ENCODE results near the gene SOCS4.
"Not testable (repeated sequence)": the region's sequence is repeated elsewhere in the genome, so short reads cannot be mapped to it uniquely, and the experiment has no call there.

SOCS4 gene

DNA sequence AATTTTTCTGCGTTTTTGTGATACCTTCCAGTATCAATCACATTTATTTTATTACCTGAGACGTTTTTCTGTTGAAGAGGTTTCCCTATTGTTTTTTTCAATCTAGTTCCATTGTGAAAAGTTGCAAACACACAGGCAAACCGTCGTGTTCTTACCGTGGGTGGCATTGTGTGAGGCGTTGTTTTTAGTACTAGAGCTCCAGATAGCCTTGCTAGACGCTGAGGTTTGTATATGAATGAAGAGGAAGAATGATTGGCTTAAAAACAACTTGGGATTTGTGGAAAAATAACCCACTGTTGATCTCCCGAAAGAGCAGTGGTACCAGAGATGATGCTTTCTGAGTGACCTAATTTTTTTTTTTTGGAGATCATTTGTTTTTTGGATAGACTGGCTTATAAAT is 1.0 kb downstream of the SOCS4 start:
- H3K36me3 ChIP-seq (ENCODE audit: insufficient read depth, low read length): no peaks in the 10 kb centered on the region
- H3K9ac ChIP-seq (ENCODE audit: low read depth, low read length): peak overlapping the region; percentile 92

DNA sequence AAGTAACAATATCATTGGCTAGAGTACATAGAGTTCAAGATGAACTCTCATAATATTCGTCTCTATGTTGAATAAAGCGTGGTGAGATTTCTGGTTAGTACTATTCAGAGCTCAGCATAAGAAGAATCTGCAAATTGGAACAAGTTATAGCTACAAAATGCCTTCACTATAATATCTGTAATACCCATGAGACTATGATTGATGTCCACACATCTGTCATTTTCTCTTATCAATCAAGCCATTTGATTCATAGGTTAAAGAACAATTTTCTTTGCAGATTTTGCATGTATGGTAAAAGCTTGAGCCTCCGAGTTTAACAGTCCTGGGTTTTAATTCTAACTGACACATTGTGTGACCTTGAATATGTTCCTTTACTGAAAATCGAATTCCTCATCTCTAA is 1.4 kb downstream of the SOCS4 start:
- Histone ChIP-seq H3K9me3 (replicated peaks; ENCODE audit: low read length) (no peaks in the 10 kb centered on the region), H3K4me2 (ENCODE audit: low read length) (peak overlapping the region; percentile 95), H3K4me1 (ENCODE audit: control insufficient read depth, insufficient read depth, low read length) (peaks cover 23% of the 10 kb centered on the region), H3K36me3 (ENCODE audit: insufficient read depth, low read length) (no peaks in the 10 kb centered on the region), H3K27me3 (ENCODE audit: control insufficient read depth, insufficient read depth, low read length) (no peaks in the 10 kb centered on the region), H3K4me3 (ENCODE audit: low read length) (peak overlapping the region; percentile 96), H3K9ac (ENCODE audit: low read depth, low read length) (peak overlapping the region; percentile 92)

More for the DNA sequence above, 1.0 kb downstream of the SOCS4 start:
- H3K27me3 ChIP-seq (ENCODE audit: control insufficient read depth, insufficient read depth, low read length): no peaks in the 10 kb centered on the region
- peaks cover 23% of the 10 kb centered on the region for H3K4me1 ChIP-seq (ENCODE audit: control insufficient read depth, insufficient read depth, low read length)
- H3K4me2 ChIP-seq (ENCODE audit: low read length): peak overlapping the region; percentile 95
- peak overlapping the region; percentile 96 for H3K4me3 ChIP-seq (ENCODE audit: low read length)
- no peaks in the 10 kb centered on the region for H3K9me3 ChIP-seq (replicated peaks; ENCODE audit: low read length)

DNA sequence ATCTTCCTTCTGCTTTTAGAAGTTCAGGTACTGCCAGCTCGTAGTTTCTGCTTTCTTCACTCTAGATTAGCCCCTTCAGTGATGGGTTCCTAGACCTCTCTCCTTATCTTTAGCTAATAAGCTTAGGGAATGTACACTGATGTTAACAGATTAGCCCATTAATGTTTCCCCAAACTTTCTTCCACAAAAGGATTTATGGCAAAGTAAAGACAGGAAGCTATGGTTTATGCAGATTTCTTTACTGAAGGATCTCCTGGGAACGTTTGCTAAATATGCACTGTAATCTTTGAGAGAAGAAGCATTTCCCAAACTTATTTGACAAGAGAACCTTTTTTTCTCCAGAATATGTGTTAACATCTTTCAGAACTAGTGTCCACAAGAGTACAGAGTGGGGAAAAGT is 4.2 kb downstream of the SOCS4 start:
- H3K27me3 ChIP-seq (ENCODE audit: control insufficient read depth, insufficient read depth, low read length): no peaks in the 10 kb centered on the region
- H3K4me1 ChIP-seq (ENCODE audit: control insufficient read depth, insufficient read depth, low read length): peaks cover 17% of the 10 kb centered on the region
- H3K9ac ChIP-seq (ENCODE audit: low read depth, low read length): no peak overlapping the region
- H3K4me3 ChIP-seq (ENCODE audit: low read length): no peak overlapping the region
- no peak overlapping the region for H3K4me2 ChIP-seq (ENCODE audit: low read length)
- peaks cover 8% of the 10 kb centered on the region for H3K36me3 ChIP-seq (ENCODE audit: insufficient read depth, low read length)
- no peaks in the 10 kb centered on the region for H3K9me3 ChIP-seq (replicated peaks; ENCODE audit: low read length)

DNA sequence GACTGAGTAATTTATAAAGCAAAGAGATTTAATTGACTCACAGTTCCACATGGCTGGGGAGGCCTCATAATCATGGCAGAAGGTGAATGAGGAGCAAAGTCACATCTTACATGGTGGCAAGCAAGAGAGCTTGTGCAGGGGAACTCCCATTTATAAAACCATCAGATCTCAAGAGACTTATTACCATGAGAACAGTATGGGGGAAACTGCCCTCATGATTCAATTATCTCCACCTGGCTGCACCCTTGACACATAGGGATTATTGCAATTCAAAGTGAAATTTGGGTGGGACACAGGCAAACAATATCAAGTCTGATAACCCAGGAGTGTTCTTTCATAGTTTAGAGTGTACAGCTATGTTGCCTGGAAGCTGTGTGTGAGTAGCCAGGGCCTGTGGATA is 11.0 kb downstream of the SOCS4 start:
- H3K9me3 ChIP-seq (replicated peaks; ENCODE audit: low read length); H3K4me3 ChIP-seq (ENCODE audit: low read length); H3K4me2 ChIP-seq (ENCODE audit: low read length); H3K9ac ChIP-seq (ENCODE audit: low read depth, low read length); H3K27me3 ChIP-seq (ENCODE audit: control insufficient read depth, insufficient read depth, low read length); H3K36me3 ChIP-seq (ENCODE audit: insufficient read depth, low read length): not testable (repeated sequence)
- H3K4me1 ChIP-seq (ENCODE audit: control insufficient read depth, insufficient read depth, low read length): peaks cover 11% of the 10 kb centered on the region

DNA sequence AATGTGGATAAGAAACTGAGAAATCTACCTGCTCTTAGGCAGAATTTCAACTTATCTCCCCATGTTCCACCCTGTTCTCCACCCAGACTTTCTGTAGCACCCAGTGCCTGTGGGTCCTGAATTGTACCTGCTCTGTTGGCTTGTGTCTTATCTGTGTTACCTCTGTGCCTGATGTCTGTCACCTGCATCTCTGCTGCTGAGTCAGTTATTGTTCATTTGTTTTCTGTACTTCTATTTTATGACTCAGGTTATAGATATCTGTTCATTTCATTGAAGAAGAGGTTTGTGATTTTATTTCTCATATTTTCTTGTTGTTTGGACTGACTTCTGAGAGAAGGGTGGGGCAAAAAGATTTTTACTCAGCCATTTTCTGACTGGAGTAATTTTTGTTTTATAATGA is 11.7 kb downstream of the SOCS4 start:
- no peak overlapping the region for H3K9ac ChIP-seq (ENCODE audit: low read depth, low read length)
- H3K9me3 ChIP-seq (replicated peaks; ENCODE audit: low read length): no peaks in the 10 kb centered on the region
- no peak overlapping the region for H3K4me2 ChIP-seq (ENCODE audit: low read length)
- H3K36me3 ChIP-seq (ENCODE audit: insufficient read depth, low read length): peaks cover 16% of the 10 kb centered on the region
- H3K4me3 ChIP-seq (ENCODE audit: low read length): no peak overlapping the region
- no peaks in the 10 kb centered on the region for H3K27me3 ChIP-seq (ENCODE audit: control insufficient read depth, insufficient read depth, low read length)
- H3K4me1 ChIP-seq (ENCODE audit: control insufficient read depth, insufficient read depth, low read length): peaks cover 8% of the 10 kb centered on the region

DNA sequence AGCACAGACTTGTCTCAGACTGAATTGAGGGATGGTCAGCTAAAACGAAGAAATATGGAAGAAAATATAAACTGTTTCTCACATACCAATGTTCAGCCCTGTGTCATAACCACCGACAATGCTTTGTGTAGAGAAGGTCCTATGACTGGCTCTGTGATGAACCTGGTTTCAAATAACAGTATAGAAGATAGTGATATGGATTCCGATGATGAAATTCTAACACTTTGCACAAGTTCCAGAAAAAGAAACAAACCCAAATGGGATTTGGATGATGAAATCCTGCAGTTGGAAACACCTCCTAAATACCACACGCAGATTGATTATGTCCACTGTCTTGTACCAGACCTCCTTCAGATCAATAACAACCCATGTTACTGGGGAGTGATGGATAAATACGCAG is 16.5 kb downstream of the SOCS4 start:
- no peak overlapping the region for H3K9ac ChIP-seq (ENCODE audit: low read depth, low read length)
- H3K4me3 ChIP-seq (ENCODE audit: low read length): no peak overlapping the region
- H3K36me3 ChIP-seq (ENCODE audit: insufficient read depth, low read length): peaks cover 17% of the 10 kb centered on the region
- no peaks in the 10 kb centered on the region for H3K27me3 ChIP-seq (ENCODE audit: control insufficient read depth, insufficient read depth, low read length)
- peaks cover 7% of the 10 kb centered on the region for H3K4me1 ChIP-seq (ENCODE audit: control insufficient read depth, insufficient read depth, low read length)
- no peak overlapping the region for H3K4me2 ChIP-seq (ENCODE audit: low read length)
- no peaks in the 10 kb centered on the region for H3K9me3 ChIP-seq (replicated peaks; ENCODE audit: low read length)

DNA sequence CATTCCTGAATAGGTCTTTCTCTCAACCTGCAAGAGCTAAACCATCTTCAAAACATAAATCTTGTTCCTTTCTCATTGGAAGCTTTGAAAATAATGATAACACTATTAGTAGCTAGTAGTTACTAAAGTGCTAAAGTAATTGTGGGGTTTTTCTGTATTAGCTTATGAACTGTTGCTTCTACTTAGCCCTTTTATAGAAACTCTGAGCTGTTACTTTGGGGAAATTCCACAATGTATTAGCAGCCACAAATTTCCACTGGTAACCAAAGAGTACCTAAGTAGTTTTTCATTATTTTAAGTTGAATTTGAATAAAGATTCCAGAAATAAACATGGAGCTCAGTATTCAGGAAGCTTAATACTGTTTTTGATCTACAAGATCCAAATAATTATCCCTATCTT is 18.1 kb downstream of the SOCS4 start:
- H3K4me3 ChIP-seq (ENCODE audit: low read length): no peak overlapping the region
- H3K36me3 ChIP-seq (ENCODE audit: insufficient read depth, low read length): peaks cover 17% of the 10 kb centered on the region
- no peaks in the 10 kb centered on the region for H3K4me1 ChIP-seq (ENCODE audit: control insufficient read depth, insufficient read depth, low read length)
- no peak overlapping the region for H3K4me2 ChIP-seq (ENCODE audit: low read length)
- no peaks in the 10 kb centered on the region for H3K27me3 ChIP-seq (ENCODE audit: control insufficient read depth, insufficient read depth, low read length)
- no peak overlapping the region for H3K9ac ChIP-seq (ENCODE audit: low read depth, low read length)
- H3K9me3 ChIP-seq (replicated peaks; ENCODE audit: low read length): no peaks in the 10 kb centered on the region

DNA sequence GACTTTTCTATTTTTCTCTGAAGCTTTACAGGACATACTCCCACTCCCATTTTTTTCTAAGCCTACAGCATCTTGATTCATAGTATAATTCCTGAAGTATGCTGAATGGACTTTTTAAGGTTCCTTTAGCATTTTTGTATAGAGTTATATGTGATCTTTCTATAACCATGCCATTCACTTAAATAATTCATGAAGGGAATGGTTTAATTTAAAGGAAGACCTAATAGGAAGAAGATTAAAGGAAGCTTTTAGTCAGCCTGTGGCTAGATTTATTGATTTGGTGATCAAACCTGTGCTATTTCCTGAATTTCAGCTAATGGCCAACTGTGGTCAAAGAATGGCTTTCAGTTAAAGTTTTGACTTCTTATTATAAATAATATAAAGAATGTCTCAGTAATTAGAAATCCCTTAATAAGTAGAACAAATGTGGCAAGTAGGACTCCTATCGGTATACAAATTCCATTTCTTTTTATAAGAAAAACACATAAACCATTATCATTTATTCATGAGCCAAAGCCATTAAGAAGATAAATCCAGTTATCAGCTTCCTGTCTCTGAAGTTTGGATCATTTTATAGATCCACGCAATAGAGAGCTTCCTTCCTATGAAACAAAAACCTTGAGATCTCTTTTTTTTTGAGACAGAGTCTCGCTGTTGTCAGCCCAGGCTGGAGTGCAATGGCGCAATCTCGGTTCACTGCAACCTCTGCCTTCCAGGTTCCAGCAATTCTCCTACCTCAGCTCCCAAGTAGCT is 20.4 kb downstream of the SOCS4 start:
- H3K4me3 ChIP-seq (ENCODE audit: low read length): no peak overlapping the region
- H3K27me3 ChIP-seq (ENCODE audit: control insufficient read depth, insufficient read depth, low read length): no peaks in the 10 kb centered on the region
- H3K9ac ChIP-seq (ENCODE audit: low read depth, low read length): no peak overlapping the region
- H3K36me3 ChIP-seq (ENCODE audit: insufficient read depth, low read length): peaks cover 17% of the 10 kb centered on the region
- H3K4me1 ChIP-seq (ENCODE audit: control insufficient read depth, insufficient read depth, low read length): peaks cover 6% of the 10 kb centered on the region
- H3K4me2 ChIP-seq (ENCODE audit: low read length): no peak overlapping the region
- no peaks in the 10 kb centered on the region for H3K9me3 ChIP-seq (replicated peaks; ENCODE audit: low read length)

DNA sequence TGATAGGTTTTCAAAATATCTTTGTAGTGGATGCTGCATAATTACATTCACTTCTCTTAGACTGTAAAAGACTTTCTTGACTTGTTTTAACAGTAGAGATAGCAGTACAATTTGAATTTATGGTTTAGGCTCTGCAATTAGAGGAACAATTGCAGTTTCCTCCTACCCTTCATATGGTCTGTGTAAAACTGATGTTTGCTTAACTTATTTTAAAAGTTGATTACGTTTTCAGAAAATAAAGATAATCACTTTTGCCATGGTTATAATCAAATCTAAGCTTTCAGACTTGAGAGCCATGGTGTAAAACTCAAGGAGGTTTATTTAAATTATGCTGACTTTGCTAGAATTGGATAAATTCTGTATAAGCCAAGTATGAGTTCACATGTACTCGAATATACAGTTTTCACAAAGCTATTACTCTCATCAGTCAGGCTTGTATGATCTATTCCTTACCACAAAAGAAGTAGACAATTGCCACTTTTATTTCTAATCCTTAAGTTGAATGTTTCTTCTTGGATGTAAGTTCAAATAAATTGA is 21.9 kb downstream of the SOCS4 start:
- H3K9ac ChIP-seq (ENCODE audit: low read depth, low read length): no peak overlapping the region
- H3K36me3 ChIP-seq (ENCODE audit: insufficient read depth, low read length): peaks cover 15% of the 10 kb centered on the region
- H3K4me3 ChIP-seq (ENCODE audit: low read length): no peak overlapping the region
- no peaks in the 10 kb centered on the region for H3K27me3 ChIP-seq (ENCODE audit: control insufficient read depth, insufficient read depth, low read length)
- no peaks in the 10 kb centered on the region for H3K9me3 ChIP-seq (replicated peaks; ENCODE audit: low read length)
- H3K4me1 ChIP-seq (ENCODE audit: control insufficient read depth, insufficient read depth, low read length): peaks cover 19% of the 10 kb centered on the region
- no peak overlapping the region for H3K4me2 ChIP-seq (ENCODE audit: low read length)

DNA sequence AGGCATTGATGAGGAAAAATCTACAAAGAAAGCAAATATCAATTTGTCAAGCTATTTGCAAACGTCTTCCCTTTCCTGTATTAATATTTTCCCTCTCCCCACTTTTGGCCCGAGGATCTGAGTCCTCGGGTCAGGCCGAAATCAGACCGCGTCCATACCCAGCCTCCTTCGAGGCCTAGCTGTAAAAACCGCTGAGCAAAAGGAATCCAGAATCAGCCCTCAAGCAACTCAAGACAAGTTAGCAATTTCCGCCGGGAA is 24.1 kb downstream of the SOCS4 start:
- Histone ChIP-seq H3K4me2 (ENCODE audit: low read length) (peak overlapping the region; percentile 80), H3K4me1 (ENCODE audit: control insufficient read depth, insufficient read depth, low read length) (peaks cover 19% of the 10 kb centered on the region), H3K9me3 (replicated peaks; ENCODE audit: low read length) (no peaks in the 10 kb centered on the region), H3K4me3 (ENCODE audit: low read length) (peak overlapping the region; percentile 99), H3K9ac (ENCODE audit: low read depth, low read length) (peak overlapping the region; percentile 100), H3K27me3 (ENCODE audit: control insufficient read depth, insufficient read depth, low read length) (no peaks in the 10 kb centered on the region), H3K36me3 (ENCODE audit: insufficient read depth, low read length) (peaks cover 18% of the 10 kb centered on the region)

DNA sequence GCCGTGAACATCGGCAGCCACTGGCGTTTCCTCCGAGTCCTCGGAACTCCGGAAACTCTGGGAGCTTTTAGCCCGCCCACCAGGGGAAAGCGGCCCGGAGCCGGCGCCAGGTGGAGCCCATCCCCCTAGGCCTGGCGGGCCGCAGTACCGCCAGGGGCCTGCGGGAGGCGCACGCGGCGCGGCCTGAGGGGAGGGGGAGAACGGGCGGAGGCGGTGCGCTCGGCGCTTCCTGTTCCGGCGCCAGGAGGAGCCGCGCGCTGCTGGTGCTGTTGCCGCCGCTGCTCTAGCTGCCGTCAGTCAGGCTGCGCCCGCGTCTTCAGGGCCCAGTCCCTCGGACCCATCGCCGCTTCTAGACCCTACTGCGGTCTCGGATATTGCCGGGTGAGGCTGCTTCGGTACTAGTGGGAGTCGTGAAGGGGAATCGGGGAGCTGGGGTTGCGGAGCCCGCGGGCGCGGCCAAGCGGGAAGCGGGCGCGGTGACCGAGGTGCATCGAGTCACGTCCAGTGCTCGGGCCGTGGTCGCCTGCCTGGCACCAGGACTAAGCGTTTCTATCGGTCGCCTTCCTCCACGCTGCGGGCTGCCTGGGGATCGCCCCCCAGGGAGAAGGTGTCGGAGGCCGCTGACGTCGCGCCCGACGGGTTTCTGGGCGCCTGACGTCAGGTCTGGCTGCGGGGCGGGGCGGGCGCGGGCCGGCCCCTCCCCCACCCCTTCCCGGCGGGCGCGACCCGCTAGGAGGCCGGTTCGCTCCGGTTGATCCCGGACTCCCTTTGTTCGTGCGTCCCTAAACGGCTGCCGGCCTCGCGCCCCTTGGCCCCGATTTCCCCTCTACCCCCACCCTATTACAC is 24.6 kb downstream of the SOCS4 start, which contains the start of gene MAPK1IP1L:
Gene MAPK1IP1L (plus strand): TSS at position 225 of the 846 bp plus-strand sequence. CDS start 10,037 bp downstream, outside the sequence.
- Histone ChIP-seq H3K9ac (ENCODE audit: low read depth, low read length) (peak within 1 kb of the TSS; percentile 100), H3K36me3 (ENCODE audit: insufficient read depth, low read length) (peaks cover 18% of the 10 kb centered on the region)

More for the DNA sequence above, 24.6 kb downstream of the SOCS4 start, which contains the start of gene MAPK1IP1L:
- H3K4me1 ChIP-seq (ENCODE audit: control insufficient read depth, insufficient read depth, low read length): peaks cover 19% of the 10 kb centered on the region
- H3K9me3 ChIP-seq (replicated peaks; ENCODE audit: low read length): no peaks in the 10 kb centered on the region
- peak within 1 kb of the TSS; percentile 99 for H3K4me3 ChIP-seq (ENCODE audit: low read length)
- H3K27me3 ChIP-seq (ENCODE audit: control insufficient read depth, insufficient read depth, low read length): no peaks in the 10 kb centered on the region
- H3K4me2 ChIP-seq (ENCODE audit: low read length): peak within 1 kb of the TSS; percentile 81

Measured in skeletal muscle satellite cell (primary cell).